SH-SY5Y (cell line): ENCODE measurements around the gene GRID2.

ENCODE experiments used
- GATA2 ChIP-seq: IDR thresholded peaks from 2 replicates; pipeline ENCODE4 v1.6.1; 2011; ENCODE audit warnings: mild to moderate bottlenecking, low read depth, low read length
- GATA3 ChIP-seq: IDR thresholded peaks from 2 replicates; pipeline ENCODE4 v1.6.1; 2011; ENCODE audit warnings: low read depth, mild to moderate bottlenecking, low read length, moderate library complexity

DNA sequence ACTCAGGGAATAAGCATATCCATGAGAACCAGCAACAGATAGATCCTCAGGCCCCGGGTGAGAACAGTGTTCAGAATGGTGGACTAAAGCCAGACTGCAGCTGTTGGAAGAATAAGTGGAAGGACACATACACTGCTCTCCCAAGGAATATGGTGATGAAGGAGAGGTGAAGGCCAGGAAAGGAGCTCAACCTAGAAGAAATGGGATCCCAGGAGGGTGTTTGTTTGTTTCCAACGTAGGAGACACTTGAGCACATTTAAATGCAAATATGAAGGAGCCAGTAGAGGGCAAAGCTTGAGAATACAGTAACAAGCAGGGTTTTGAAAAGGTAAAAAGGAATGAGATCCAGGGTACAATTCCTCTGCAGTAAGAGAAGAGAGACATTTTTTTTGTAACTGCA lies 1482.4 kb downstream of the GRID2 start:
- TF ChIP-seq GATA2 (no peak), GATA3 (no peak)
